Pericardium fibroblast (primary cell): ENCODE results near the gene ENHO. TPM values are rescaled to one million over a fixed set of nuclear protein-coding genes. Genes with fewer than 3 reads are reported as not detected.

Experiments
- total RNA-seq: library from RNA; depleted of rRNA; stranded (reverse); fragments of >200 nt; gene quantifications from 2 replicates; pipeline ENCODE4 v1.2.3, GENCODE V29; 2015

The ENHO gene
- not detected in 2 replicates for total RNA-seq

GRCh38 chr9:34522971-34523797 lies at the start of gene ENHO:
TSS of gene ENHO (minus strand) at chr9:34522990. CDS start at chr9:34521695, 1,295 bp downstream.

Other genes with a start within 250 kb of the ENHO start
- 0.09 and 0.70 TPM in 2 replicates for gene KIF24, start 193.7 kb downstream of the ENHO start, total RNA-seq
- gene NUDT2, start 193.4 kb downstream of the ENHO start, total RNA-seq, result 20.9 and 27.3 TPM in 2 replicates
- gene MYORG, start 146.1 kb downstream of the ENHO start, total RNA-seq, result 0.94 and 2.9 TPM in 2 replicates
- gene FAM219A, start 64.4 kb downstream of the ENHO start, total RNA-seq, result 8.5 and 10.6 TPM in 2 replicates
- not detected in 2 replicates for gene DNAI1, start 64.2 kb downstream of the ENHO start, total RNA-seq
- gene CNTFR, start 66.7 kb upstream of the ENHO start, total RNA-seq, result 0.51 and 9.9 TPM in 2 replicates
- 28.8 and 32.9 TPM in 2 replicates for gene RPP25L, start 89.1 kb upstream of the ENHO start, total RNA-seq
- gene DCTN3, start 97.5 kb upstream of the ENHO start, total RNA-seq, result 129 and 185 TPM in 2 replicates
- gene ARID3C, start 106.1 kb upstream of the ENHO start, total RNA-seq, result 0.35 and 1.2 TPM in 2 replicates
- 147 and 176 TPM in 2 replicates for gene SIGMAR1, start 114.8 kb upstream of the ENHO start, total RNA-seq
- gene GALT, start 123.7 kb upstream of the ENHO start, total RNA-seq, result 23.7 and 43.3 TPM in 2 replicates
- 40.8 and 72.8 TPM in 2 replicates for gene IL11RA, start 129.2 kb upstream of the ENHO start, total RNA-seq
- 0.12 TPM in 1 of 2 replicates, not detected in the other for gene CCL27, start 139.7 kb upstream of the ENHO start, total RNA-seq
- gene CCL19, start 168.3 kb upstream of the ENHO start, total RNA-seq, result not detected in 2 replicates
- 2.6 TPM in 1 of 2 replicates, not detected in the other for gene CCL21, start 187.1 kb upstream of the ENHO start, total RNA-seq